ENCODE measurements around the gene CAMK2G. TPM values are rescaled to one million over a fixed set of nuclear protein-coding genes. Genes with fewer than 3 reads are reported as not detected.

Gene CAMK2G
- total RNA-seq, 3 donors from 2014 or later (not counting 1 experiment from before 2014, with no cell fraction given) = 53.6 to 73.8 (median 62.3) TPM

- Histone ChIP-seq H3K4me1 (ENCODE audit: control insufficient read depth, insufficient read depth, low read length) (peaks cover 26% of the 10 kb centered on the region), H3K27me3 (ENCODE audit: control insufficient read depth, insufficient read depth, low read length) (no peaks in the 10 kb centered on the region), H3K9me3 (ENCODE audit: control insufficient read depth, insufficient read depth, low read length) (no peaks in the 10 kb centered on the region), H3K36me3 (ENCODE audit: control insufficient read depth, insufficient read depth, low read length) (peaks cover 20% of the 10 kb centered on the region), H3K4me3 (ENCODE audit: low read length) (peak overlapping the region; percentile 48), H3K27ac (ENCODE audit: low read length) (peak overlapping the region; percentile 69)
- DNase-seq (peak in 1 of 2 donors; percentile 66), ATAC-seq (peak; percentile 11 to 40 (median 33))
- no peaks in the 10 kb centered on the region for H3K36me3 Mint-ChIP-seq
- intact Hi-C loops (cut with micrococcal nuclease) = loop anchor here (1.0 to 5.0 kb wide), 5 partner anchors 12 to 391 kb away; partner anchors contain the start of genes NDST2 and SEC24C
- H3K4me1 Mint-ChIP-seq = peaks cover 45 to 55% of the 10 kb centered on the region in 2 donors
- H3K9me3 Mint-ChIP-seq = no peaks in the 10 kb centered on the region
- WGBS (ENCODE audit: insufficient coverage) = under 1% methylated on average over 54 of the region's 54 CpGs
- no peaks in the 10 kb centered on the region for H3K27me3 Mint-ChIP-seq (ENCODE audit: low read depth in 2 of 2)
- peak overlapping the region; percentile 96 for H3K4me3 Mint-ChIP-seq
- TF ChIP-seq CTCF (IDR thresholded peaks at IDR 0.05) = no peak
- H3K27ac Mint-ChIP-seq = peak overlapping the region; percentile 90 to 96
Observed at GRCh38 chr10:73785721-73786511, 88.4 kb downstream of the CAMK2G start.

- H3K4me1 Mint-ChIP-seq = peaks cover 52 to 60% of the 10 kb centered on the region in 2 donors
- H3K4me3 Mint-ChIP-seq = peak within 1 kb of the TSS; percentile 96
- Histone ChIP-seq H3K36me3 (ENCODE audit: control insufficient read depth, insufficient read depth, low read length) (peaks cover 14% of the 10 kb centered on the region), H3K27me3 (ENCODE audit: control insufficient read depth, insufficient read depth, low read length) (no peaks in the 10 kb centered on the region), H3K9me3 (ENCODE audit: control insufficient read depth, insufficient read depth, low read length) (no peaks in the 10 kb centered on the region), H3K4me1 (ENCODE audit: control insufficient read depth, insufficient read depth, low read length) (peaks cover 33% of the 10 kb centered on the region), H3K4me3 (ENCODE audit: low read length) (peak within 1 kb of the TSS; percentile 48), H3K27ac (ENCODE audit: low read length) (peak within 1 kb of the TSS; percentile 69)
- ATAC-seq = peak; percentile 84 to 94 (median 84)
- peak; percentile 80 to 94 for DNase-seq
- H3K27me3 Mint-ChIP-seq (ENCODE audit: low read depth in 2 of 2) = no peaks in the 10 kb centered on the region
- intact Hi-C loops (cut with micrococcal nuclease) = loop anchor here (1.0 to 5.0 kb wide), 5 partner anchors 11 to 392 kb away; partner anchors contain the start of genes NDST2 and SEC24C
- no peaks in the 10 kb centered on the region for H3K36me3 Mint-ChIP-seq
- 0% methylated on average over 36 of the region's 36 CpGs for WGBS (ENCODE audit: insufficient coverage)
- no peak for TF ChIP-seq CTCF (IDR thresholded peaks at IDR 0.05)
- peak within 1 kb of the TSS; percentile 90 to 96 for H3K27ac Mint-ChIP-seq
- H3K9me3 Mint-ChIP-seq = no peaks in the 10 kb centered on the region
Observed at GRCh38 chr10:73785211-73785720, 89.1 kb downstream of the CAMK2G start, which contains the start of gene ZSWIM8. Gene ZSWIM8 (plus strand): TSS chr10:73785606. CDS start chr10:73785879, 273 bp downstream.

- no peaks in the 10 kb centered on the region for H3K27me3 ChIP-seq (ENCODE audit: control insufficient read depth, insufficient read depth, low read length)
- 61% methylated on average over 2 of the region's 2 CpGs for WGBS (ENCODE audit: insufficient coverage)
- Mint-ChIP-seq H3K4me3 (peak overlapping the region; percentile 100), H3K9me3 (no peaks in the 10 kb centered on the region), H3K36me3 (no peaks in the 10 kb centered on the region), H3K27ac (peak overlapping the region; percentile 96), H3K4me1 (peaks cover 52 to 53% of the 10 kb centered on the region in 2 donors), H3K27me3 (ENCODE audit: low read depth in 2 of 2) (no peaks in the 10 kb centered on the region)
- peaks cover 37% of the 10 kb centered on the region for H3K4me1 ChIP-seq (ENCODE audit: control insufficient read depth, insufficient read depth, low read length)
- intact Hi-C loops (cut with micrococcal nuclease) = no loop called here
- peaks cover 15% of the 10 kb centered on the region for H3K36me3 ChIP-seq (ENCODE audit: control insufficient read depth, insufficient read depth, low read length)
- ATAC-seq (no peak), DNase-seq (no peak)
- no peak for TF ChIP-seq CTCF (IDR thresholded peaks at IDR 0.05)
- H3K4me3 ChIP-seq (ENCODE audit: low read length) = peak overlapping the region; percentile 52
- H3K9me3 ChIP-seq (ENCODE audit: control insufficient read depth, insufficient read depth, low read length) = no peaks in the 10 kb centered on the region
- peak overlapping the region; percentile 65 for H3K27ac ChIP-seq (ENCODE audit: low read length)
Observed at GRCh38 chr10:73782749-73783085, 91.6 kb downstream of the CAMK2G start.
